NT2/D1 (cell line): ENCODE results near the gene WDR7.

Experiments used
- SUZ12 ChIP-seq: IDR thresholded peaks from 2 replicates; pipeline ENCODE4 v1.6.1; 2011; ENCODE audit not compliant: insufficient read length, insufficient read depth; ENCODE audit errors: extremely low read depth
- YY1 ChIP-seq: IDR thresholded peaks from 2 replicates; pipeline ENCODE4 v1.6.1; 2011; ENCODE audit not compliant: insufficient read length, insufficient read depth

- TF ChIP-seq YY1 (no peak), SUZ12 (no peak)
Measured at GRCh38 chr18:56910967-56911366, 259.8 kb downstream of the WDR7 start.
